HL-60/S4 treated with retinoic acid at 250 ng/mL for 4 days and 3 days (cell line): ENCODE data around the gene OR1I1.
"Not testable (repeated sequence)": the region's sequence is repeated elsewhere in the genome, so short reads cannot be mapped to it uniquely, and the experiment has no call there.

Experiments
- in situ Hi-C: fragments of 300-500 bp; cut with MboI; formaldehyde crosslinking; loops from 2 replicates; pipeline ENCODE4 v1.7.0; 2022; ENCODE audit warnings: low sequenced_read_pairs

Gene OR1I1

DNA sequence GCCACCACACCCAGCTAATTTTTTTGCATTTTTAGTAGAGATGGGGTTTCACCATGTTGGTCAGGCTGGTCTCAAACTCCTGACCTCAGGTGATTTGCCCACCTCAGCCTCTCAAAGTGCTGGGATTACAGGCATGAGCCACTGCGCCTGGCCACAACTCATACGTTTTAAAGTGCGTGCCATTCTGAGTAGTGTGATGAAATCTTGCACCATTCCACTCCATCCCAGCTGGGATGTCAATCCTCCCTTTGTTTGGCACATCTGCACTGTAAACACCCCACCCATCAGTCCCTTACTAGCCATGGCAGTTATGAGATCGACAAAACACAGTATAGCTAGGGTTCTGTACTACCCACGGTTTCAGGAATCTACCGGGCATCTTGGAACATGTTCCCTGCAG is 16.0 kb downstream of the OR1I1 start:
- in situ Hi-C loops: not testable (repeated sequence)

DNA sequence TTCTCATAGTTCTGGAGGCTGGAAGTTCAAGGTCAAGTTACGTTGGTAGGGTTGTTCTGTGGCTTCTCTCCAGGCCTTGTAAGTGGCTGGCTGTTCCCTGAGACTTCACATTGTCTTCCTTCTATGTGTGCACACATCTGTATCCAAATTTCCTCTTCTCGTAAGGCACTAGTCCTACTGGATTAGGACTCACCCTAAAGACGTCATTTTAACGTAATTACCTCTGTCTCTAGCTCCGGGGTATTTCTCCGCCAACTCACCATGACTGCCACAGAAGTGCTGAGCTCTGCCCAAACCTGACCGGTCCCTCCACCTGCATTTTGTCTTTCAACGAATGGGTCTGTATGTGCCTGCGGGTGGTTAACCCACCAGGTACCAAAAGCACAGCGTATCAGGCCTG is 16.4 kb downstream of the OR1I1 start:
- in situ Hi-C loops: no loop called here

DNA sequence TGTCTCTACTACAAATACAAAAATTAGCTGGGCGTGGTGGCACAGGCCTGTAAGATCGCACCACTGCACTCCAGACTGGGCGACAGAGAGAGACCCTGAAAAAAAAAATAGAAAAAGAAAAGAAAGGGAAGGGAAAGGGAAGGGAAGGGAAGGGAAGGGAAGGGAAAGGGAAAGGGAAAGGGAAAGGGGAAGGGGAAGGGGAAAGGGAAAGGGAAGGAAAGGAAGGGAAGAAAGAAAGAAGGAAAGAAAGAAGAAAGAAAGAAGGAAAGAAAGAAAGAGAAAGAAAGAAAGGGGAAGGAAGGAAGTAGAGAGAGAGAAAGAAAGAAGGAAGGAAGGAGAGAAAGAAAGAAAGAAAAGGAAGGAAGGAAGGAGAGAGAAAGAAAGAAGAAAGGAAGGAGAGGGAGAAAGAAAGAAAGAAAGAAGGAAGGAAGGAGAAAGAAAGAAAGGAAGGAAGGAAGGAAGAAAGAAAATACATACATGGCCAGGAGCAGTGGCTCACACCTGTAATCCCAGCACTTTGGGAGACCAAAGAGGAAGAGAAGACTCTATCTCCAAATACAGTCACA is 17.1 kb downstream of the OR1I1 start:
- in situ Hi-C loops: no loop called here

DNA sequence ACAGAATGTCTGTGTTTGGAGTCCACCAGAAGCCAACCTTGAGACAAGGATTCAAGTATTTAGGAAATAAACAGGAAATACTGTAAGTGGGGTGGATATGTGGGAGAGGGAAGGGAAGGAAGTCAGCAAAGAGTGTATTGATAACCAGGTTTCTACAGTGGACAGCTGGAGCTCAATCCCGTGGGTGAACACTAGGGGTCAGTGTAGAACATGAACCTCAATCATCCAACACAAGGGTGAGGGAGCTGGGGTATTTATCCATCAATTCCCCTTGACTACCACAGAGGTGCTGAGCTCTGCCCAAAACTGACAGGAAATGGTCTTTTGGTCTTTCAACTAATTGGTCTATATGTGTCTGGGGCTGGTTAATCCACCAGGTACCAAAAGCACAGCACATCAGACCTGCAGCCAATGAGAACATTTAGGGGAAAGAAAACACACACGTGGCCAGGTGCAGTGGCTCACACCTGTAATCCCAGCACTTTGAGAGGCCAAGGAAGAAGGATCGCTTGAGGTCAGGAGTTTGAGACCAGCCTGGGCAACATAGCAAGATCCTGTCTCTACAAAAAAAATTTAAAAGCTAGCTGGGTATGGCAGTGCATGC is 19.6 kb downstream of the OR1I1 start:
- in situ Hi-C loops: no loop called here

DNA sequence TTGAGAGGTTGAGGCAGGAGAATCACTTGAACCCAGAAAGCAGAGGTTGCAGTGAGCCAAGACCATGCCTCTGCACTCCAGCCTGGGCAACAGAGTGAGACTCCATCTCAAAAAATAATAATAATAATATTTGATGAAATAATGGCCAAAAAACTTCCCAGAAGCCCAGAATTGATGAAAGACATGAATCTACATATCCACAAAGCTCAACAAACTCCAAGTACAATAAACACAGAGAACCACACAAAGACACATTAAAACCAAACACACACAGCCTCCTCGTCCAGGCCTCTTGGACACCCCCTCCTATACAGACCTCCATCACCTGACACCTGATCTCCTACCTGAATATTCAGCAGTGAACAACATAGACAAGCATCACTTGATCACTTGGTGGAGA is 22.0 kb downstream of the OR1I1 start:
- in situ Hi-C loops: no loop called here

DNA sequence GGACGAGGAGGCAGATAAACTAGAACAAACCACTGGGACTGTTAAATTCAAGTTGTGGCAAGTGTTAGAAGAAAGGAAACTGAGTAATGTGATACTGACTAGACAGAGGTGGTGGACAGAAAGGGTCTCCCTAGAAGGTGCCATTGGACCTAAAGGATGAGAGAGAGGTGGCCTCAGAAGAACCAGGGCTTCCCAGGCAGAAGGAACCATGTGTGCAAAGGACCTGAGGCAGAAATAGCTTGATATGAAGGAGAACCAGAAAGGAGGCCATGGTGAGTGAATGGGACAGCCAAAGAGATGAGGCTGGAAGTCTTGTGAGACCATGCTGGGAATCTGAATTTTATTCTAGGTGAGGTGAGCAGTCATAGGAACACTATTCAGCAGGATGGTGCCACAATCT is 22.4 kb downstream of the OR1I1 start:
- in situ Hi-C loops: no loop called here

DNA sequence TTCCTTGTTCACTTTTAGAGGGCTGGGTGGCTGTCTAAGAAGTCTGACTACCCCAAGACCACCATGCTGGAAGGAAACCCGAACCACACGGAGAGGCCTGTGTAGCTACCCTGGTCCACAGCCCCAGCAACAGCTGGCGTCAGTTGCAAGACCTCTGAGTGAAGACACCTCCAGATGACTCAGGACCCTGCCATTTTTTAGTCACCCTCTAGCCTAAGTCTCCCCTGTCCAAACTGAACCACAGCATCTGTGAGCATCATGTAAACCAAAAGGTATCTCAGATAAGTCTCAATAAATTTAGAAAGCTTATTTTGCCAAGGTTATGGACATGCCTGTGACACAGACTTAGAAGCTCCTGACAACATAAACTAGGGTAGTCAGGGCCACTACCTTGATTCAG is 23.0 kb downstream of the OR1I1 start:
- in situ Hi-C loops: no loop called here

DNA sequence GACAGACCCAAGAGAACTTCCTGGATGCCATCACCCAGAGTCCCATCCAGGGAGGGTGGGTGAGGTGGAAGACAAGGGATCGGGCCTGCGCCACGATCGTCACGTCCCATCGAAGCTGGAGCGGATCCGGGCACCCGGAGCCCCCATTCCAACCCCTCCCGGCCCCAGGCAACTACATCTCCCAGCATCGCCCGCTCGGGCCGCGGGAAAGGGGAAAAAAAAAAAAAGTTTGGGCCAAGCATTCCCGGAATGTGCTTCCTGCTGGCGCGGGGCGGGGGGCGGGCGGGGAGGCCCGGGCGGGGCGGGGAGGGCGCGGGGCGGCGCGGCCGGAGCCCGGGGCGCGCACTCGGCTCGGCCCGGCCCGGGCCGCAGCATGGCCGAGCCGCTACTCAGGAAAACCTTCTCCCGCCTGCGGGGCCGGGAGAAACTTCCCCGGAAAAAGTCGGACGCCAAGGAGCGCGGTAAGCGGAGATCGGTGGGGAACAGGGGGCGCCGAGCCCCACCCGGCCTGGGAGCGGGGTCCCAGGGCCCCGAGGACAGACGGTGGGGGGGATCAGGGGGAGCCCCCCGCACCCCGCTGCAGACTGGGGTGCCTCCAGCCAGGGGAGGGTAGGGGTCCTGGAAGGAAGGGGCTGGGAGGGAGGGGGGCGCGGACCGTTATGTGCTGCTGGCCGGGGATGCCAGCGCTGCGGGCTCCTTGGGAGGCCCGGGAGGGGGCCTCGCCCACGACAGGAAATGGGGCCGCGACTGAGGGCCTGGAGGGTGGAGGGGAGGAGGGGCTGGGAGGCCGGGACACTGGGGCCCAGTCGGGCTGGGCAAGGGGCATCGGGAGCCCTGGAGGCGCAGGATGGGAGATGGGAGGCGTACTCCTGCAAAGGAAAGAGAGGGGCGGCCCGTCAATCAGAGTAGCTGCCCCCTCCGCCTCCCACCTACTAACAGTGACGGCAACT is 25.3 kb downstream of the OR1I1 start, which contains the start of gene SYDE1:
SYDE1 (plus strand) TSS at position 341 of the 950 bp plus-strand sequence; CDS start at position 374, 33 bp downstream.
- in situ Hi-C loops: no loop called here

DNA sequence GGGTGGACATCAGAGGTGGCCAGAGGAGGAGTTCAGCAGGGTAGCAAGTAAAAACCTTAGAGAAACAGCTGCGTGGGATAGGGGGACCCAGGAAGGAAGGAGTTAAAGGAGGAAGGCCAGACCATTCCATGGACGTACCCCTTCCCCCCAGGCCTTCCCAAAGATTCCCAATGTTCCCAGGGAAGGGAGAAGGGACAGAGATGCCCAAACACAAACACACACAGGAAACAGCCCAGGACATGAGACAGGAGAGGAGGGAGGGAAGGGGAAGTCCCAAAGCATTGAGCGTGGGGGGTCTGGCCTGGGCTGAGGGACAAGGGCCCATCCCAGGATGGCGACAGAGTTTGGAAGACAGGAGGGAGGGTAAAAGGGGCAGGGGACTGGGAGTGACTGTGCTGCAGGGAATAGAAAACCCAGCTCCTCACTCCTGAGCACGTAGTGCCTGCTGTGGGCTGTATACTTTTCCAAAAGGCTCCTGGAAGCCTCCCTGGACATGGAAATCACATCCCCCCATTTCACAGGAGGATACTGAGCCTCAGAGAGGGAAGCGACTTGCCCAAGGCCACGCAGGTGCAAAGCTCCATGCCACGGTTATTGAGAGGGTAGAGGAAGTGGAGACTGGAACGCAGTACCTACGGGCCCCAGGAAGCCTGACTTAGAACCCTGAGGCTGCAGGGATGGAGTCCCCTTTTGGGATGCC is 26.3 kb downstream of the OR1I1 start:
- in situ Hi-C loops: no loop called here

DNA sequence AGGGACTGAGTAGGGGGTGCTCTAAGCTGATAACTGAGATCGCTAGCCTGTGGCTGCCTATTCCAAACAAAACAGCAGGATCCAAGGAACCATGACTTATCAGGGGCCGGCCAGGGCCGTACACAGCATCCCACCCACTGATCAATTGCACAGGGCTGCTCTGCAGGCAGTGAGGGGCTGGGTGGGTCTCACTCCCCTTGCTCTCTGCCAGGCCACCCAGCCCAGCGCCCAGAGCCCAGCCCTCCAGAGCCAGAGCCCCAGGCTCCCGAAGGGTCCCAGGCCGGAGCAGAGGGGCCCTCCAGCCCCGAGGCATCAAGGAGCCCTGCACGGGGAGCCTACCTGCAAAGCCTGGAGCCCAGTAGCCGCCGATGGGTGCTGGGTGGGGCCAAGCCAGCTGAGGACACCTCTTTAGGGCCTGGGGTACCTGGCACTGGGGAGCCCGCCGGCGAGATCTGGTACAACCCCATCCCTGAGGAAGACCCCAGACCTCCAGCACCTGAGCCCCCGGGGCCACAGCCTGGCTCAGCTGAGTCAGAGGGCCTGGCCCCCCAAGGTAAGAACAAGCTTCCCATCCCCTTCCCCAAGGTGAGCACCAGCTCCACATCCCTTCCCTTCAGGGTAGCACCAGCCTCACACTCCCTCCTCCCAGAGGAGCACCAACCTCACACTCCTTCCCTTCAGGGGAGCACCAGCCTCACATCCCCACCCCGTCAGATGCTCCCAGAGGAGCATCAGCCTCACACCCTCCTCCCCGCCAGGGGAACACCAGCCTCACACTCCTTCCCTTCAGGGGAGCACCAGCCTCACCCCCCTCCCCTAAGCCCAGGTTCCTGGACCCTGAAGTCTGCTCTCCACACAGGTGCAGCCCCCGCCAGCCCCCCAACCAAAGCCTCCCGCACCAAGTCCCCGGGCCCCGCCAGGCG is 27.1 kb downstream of the OR1I1 start:
- in situ Hi-C loops: no loop called here

DNA sequence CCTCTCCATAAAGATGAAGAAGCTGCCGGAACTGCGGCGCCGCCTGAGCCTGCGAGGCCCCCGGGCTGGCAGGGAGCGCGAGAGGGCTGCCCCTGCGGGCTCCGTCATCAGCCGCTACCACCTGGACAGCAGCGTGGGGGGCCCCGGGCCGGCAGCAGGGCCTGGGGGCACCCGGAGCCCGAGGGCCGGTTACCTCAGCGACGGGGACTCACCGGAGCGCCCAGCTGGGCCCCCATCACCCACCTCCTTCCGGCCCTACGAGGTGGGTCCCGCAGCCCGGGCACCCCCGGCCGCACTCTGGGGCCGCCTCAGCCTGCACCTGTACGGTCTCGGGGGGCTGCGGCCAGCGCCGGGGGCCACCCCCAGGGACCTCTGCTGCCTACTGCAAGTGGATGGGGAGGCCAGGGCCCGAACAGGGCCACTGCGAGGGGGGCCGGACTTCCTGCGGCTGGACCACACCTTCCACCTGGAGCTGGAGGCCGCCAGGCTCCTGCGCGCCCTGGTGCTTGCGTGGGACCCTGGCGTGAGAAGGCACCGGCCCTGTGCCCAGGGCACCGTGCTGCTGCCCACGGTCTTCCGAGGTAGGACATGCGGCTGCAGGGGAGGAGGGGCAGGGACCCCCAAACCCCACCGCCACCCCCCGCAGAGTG is 27.9 kb downstream of the OR1I1 start:
- in situ Hi-C loops: no loop called here

DNA sequence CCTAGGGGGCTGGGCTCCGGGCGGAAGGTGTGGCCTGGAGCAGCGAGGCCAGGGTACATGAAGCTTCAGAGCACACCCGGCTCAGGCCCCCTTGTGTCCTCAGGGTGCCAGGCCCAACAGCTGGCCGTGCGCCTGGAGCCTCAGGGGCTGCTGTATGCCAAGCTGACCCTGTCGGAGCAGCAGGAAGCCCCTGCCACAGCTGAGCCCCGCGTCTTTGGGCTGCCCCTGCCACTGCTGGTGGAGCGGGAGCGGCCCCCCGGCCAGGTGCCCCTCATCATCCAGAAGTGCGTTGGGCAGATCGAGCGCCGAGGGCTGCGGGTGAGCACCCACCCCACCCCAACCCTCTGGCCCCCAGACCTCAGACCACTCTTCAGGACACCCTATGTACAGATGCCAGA is 28.4 kb downstream of the OR1I1 start:
- in situ Hi-C loops: no loop called here

DNA sequence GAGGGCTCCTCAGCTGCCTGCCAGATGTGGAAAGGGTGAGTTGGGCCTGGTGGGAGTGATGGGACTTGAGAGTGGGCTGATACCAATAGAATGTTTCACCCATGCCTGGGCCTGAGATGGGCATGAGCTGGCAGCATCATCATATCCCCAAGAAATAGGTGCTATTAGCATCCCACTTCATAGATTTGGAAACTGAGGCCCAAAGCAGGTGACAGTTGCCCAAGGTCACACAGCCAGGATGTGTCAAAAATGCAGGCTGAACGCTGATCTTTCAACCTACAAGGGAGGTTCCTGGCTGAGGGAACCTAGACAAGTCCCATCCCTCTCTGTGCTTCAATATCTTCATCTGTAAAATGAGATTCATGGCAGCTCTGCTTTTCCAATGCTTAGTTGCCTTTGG is 29.7 kb downstream of the OR1I1 start:
- in situ Hi-C loops: no loop called here

DNA sequence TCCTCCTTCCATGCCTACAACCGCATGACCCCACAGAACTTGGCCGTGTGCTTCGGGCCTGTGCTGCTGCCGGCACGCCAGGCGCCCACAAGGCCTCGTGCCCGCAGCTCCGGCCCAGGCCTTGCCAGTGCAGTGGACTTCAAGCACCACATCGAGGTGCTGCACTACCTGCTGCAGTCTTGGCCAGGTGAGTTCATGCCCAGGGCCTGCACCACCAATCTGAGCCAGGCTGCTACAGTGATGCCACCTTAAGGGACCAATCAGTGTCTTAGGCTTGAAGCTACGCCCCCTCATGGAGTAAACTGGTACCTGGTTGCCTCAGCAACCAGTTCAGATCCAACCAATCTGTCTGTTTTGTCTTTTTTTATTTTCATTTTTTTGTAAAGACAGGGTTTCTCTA is 30.4 kb downstream of the OR1I1 start:
- in situ Hi-C loops: no loop called here

DNA sequence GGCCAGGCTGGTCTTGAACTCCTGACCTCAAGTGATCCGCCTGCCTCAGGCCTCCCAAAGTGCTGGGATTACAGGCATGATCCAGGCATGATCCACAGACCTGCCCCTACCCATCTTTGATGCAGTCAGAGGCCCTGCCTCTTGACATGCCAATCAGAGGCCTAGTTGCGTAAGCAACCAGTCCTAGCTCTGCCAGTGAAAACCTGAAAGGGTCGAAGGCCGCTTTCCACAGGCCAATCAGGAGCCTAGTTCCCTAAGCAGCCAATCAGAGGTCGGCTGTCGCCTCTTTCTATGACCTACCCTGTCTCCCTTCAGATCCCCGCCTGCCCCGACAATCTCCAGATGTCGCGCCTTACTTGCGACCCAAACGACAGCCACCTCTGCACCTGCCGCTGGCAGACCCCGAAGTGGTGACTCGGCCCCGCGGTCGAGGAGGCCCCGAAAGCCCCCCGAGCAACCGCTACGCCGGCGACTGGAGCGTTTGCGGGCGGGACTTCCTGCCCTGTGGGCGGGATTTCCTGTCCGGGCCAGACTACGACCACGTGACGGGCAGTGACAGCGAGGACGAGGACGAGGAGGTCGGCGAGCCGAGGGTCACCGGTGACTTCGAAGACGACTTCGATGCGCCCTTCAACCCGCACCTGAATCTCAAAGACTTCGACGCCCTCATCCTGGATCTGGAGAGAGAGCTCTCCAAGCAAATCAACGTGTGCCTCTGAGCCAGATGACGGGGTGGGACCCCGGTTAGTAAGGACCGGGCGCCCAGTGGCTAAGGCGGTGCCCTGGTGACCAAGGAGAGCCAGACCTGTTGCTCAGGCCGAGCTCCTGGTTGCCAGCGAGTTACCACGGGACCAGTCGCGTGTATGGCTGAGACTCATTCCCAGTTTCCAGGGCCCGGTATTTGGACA is 31.5 kb downstream of the OR1I1 start:
- in situ Hi-C loops: no loop called here

DNA sequence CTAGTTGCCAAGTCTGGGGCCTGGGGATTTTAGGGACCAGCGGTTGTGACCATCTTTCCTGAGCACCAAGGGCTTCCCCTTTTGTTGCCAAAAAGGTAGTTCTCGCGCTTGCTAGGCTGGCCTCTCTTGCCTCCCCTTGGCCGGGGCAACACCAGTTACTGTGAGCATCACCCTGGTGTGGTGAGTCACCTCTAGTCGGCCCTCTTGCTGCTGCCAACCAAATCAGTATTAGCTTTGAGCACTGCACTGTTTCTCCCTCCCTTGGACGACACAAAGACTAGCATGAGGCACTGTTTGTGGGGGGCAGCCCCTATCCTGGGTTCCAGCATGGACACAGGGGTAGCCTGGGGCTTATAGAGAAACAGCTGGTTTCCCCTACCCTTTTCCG is 32.1 kb downstream of the OR1I1 start:
- in situ Hi-C loops: no loop called here

DNA sequence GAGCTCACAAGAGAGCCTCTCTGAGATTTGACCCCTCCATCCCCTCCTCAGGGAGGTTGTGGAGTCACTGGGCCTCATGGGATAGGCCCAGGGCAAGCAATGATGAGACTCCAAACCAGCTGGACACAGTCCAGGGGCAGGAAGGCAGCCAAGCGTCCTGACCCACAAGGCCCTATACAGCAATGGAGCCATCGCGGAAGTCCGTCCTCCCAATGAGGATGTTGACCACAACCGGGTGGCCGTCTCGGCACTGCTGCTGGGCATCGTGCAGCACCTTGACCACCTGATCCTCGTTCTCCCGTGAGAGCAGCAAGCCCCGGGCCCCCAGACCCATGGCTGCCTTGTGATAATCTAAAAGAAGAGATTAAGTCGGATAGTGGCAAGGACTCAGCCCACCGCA is 33.1 kb downstream of the OR1I1 start:
- in situ Hi-C loops: no loop called here

DNA sequence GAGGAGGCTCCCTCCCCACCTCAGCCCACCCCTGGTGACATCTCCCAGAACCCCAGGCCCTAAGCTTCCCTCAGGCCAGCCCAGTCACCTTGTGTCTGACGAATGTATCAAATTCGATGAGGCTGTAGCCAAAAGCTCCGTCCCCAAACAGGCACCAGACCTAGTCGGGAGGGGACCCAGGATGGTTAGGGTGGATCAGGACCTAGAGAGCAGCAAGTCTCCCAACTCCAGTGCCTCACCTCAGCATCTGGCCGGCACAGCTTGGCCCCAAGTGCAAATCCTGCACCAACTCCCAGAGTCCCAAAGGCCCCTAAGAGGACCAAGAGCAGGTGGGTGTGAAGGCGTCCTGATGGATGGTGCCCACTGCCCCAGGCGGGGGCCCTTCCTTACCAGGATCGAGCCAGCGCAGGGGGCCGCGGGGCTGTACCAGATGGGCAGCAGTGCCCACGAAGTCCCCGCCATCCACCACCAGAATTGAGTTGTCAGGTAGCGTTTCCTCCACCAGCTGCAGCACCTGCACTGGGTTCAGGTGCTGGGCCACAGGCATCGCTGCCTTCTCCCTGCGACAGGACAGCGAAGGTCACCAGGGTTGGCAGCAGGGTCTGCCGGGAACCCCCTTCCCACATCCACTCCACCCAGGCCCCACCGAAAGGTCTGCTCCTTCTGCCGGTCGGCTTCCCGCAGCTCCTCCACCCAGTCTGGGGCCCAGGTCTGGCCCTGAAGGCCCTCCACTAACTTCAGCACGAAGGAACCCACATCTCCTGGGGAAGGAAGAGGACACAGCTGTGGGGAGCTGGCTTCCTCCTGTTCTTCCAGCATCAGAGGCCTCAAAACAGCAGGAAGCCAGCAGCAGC is 34.0 kb downstream of the OR1I1 start:
- in situ Hi-C loops: no loop called here
